PC-9 (cell line): ENCODE measurements around the gene HLA-B. TPM values are rescaled to one million over a fixed set of nuclear protein-coding genes. Genes with fewer than 3 reads are reported as not detected.
"Not testable (repeated sequence)": the region's sequence is repeated elsewhere in the genome, so short reads cannot be mapped to it uniquely, and the experiment has no call there.

Source experiments
- BruUV-seq: library from RNA; stranded (reverse); fragments of 400-500 nt; replicated peaks from 2 replicates; lab custom pipeline; 2021; lab: Mats Ljungman, UMichigan
- CTCF ChIA-PET: fragments of 300-600 bp; sonication (Branson Sonifier 250); formaldehyde crosslinking; loops from one replicate; lab custom pipeline; 2022; ENCODE audit warnings: antibody characterized with exemption; lab: Charles Lee
- POLR2A ChIA-PET: fragments of 300-600 bp; sonication (Branson Sonifier 250); formaldehyde crosslinking; loops from one replicate; lab custom pipeline; 2022; ENCODE audit warnings: antibody characterized with exemption; ENCODE audit not compliant: unreplicated experiment; lab: Charles Lee
- DNase-seq, 2 experiments: peaks; one replicate each; pipeline versions ENCODE4 v3.0.0 to v3.0.0-alpha.2; 2015 to 2022; ENCODE audit warnings: mixed read lengths in 1 of 2
- H2AFZ ChIP-seq: fragments of 200-600 bp; sonication (generic); 2 replicates; pipeline ENCODE4 v1.8.1; 2017; ENCODE audit warnings: antibody characterized with exemption
- H3F3A ChIP-seq: fragments of 200-600 bp; sonication (generic); 2 replicates; pipeline ENCODE4 v1.8.1; 2017; ENCODE audit warnings: antibody characterized with exemption, mild to moderate bottlenecking, low read depth; ENCODE audit not compliant: insufficient read depth
- H3K27ac ChIP-seq: fragments of 200-600 bp; sonication (generic); 2 replicates; pipeline ENCODE4 v1.6.1; 2016; ENCODE audit warnings: mixed run types
- H3K27me3 ChIP-seq: fragments of 200-600 bp; sonication (generic); 2 replicates; pipeline ENCODE4 v1.6.1; 2016; ENCODE audit warnings: low read depth, mixed run types; ENCODE audit not compliant: insufficient read depth
- H3K36me3 ChIP-seq: fragments of 200-600 bp; sonication (generic); 2 replicates; pipeline ENCODE4 v1.6.1; 2016; ENCODE audit warnings: low read depth, mixed run types
- H3K4me1 ChIP-seq: fragments of 200-600 bp; sonication (generic); replicated peaks from 2 replicates; pipeline ENCODE4 v1.6.1; 2016; ENCODE audit warnings: mixed run types; ENCODE audit not compliant: insufficient read depth
- H3K4me2 ChIP-seq: fragments of 200-600 bp; sonication (generic); 2 replicates; pipeline ENCODE4 v1.6.1; 2017; ENCODE audit warnings: mixed run types
- H3K4me3 ChIP-seq: fragments of 200-600 bp; sonication (generic); 2 replicates; pipeline ENCODE4 v1.6.1; 2016; ENCODE audit warnings: mixed run types
- H3K79me2 ChIP-seq: fragments of 200-600 bp; sonication (generic); 2 replicates; pipeline ENCODE4 v1.6.1; 2017; ENCODE audit warnings: low read depth, mixed run types
- H3K9me2 ChIP-seq: fragments of 200-600 bp; sonication (generic); 2 replicates; pipeline ENCODE4 v1.8.1; 2017; ENCODE audit warnings: mild to moderate bottlenecking; ENCODE audit not compliant: insufficient read depth
- H3K9me3 ChIP-seq: fragments of 200-600 bp; sonication (generic); 2 replicates; pipeline ENCODE4 v1.8.1; 2016; ENCODE audit warnings: low read depth; ENCODE audit not compliant: insufficient read depth
- H4K20me1 ChIP-seq: fragments of 200-600 bp; sonication (generic); 2 replicates; pipeline ENCODE4 v1.8.1; 2017; ENCODE audit not compliant: insufficient read depth
- EZH2 ChIP-seq: fragments of 200-600 bp; sonication (generic); IDR thresholded peaks from 2 replicates; pipeline ENCODE4 v1.8.0; 2017; ENCODE audit warnings: antibody characterized with exemption, low read depth
- intact Hi-C: fragments of 100-400 bp; cut with micrococcal nuclease; formaldehyde crosslinking; loops from one replicate; pipeline ENCODE4 v1.10.0; 2022; ENCODE audit not compliant: unreplicated experiment
- total RNA-seq: library from RNA; stranded (reverse); gene quantifications from 2 replicates; pipeline ENCODE4 v1.2.3, GENCODE V29; 2021
- TF ChIP-seq, protein P1 (sequence below): fragments of 200-600 bp; sonication (generic); conservative IDR thresholded peaks from 2 replicates; pipeline ENCODE4 v1.6.1; 2017; ENCODE audit warnings: mixed run types, antibody characterized with exemption, mild to moderate bottlenecking, moderate library complexity

Gene HLA-B
- total RNA-seq, 1 experiment from 2014 or later = 137 TPM

GRCh38 chr6:31399589-31400466 lies 42.8 kb upstream of the HLA-B start:
- no peak for TF ChIP-seq EZH2
- TF ChIP-seq, protein P1, sequence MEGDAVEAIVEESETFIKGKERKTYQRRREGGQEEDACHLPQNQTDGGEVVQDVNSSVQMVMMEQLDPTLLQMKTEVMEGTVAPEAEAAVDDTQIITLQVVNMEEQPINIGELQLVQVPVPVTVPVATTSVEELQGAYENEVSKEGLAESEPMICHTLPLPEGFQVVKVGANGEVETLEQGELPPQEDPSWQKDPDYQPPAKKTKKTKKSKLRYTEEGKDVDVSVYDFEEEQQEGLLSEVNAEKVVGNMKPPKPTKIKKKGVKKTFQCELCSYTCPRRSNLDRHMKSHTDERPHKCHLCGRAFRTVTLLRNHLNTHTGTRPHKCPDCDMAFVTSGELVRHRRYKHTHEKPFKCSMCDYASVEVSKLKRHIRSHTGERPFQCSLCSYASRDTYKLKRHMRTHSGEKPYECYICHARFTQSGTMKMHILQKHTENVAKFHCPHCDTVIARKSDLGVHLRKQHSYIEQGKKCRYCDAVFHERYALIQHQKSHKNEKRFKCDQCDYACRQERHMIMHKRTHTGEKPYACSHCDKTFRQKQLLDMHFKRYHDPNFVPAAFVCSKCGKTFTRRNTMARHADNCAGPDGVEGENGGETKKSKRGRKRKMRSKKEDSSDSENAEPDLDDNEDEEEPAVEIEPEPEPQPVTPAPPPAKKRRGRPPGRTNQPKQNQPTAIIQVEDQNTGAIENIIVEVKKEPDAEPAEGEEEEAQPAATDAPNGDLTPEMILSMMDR = peak; percentile 88
- DNase-seq = peak; percentile 65 to 88
- intact Hi-C loops = loop anchor here (2.0 kb wide), 3 partner anchors 95 to 199 kb away; partner anchors contain the start of gene DDX39B
- H3K36me3 ChIP-seq = no peaks in the 10 kb centered on the region
- no peaks in the 10 kb centered on the region for H4K20me1 ChIP-seq
- H3K27ac ChIP-seq = peak overlapping the region; percentile 40; the same call in 1 of the 2 replicates
- ChIA-PET CTCF (interaction anchor here (0.6 to 1.4 kb wide), 7 partner anchors 31 to 270 kb away, joined by 3 to 8 read pairs (median 5); no protein-coding TSS in a partner anchor), POLR2A (interaction anchor here (0.6 to 0.7 kb wide), 3 partner anchors 523 to 796 kb away, joined by 3 to 11 read pairs (median 5); no protein-coding TSS in a partner anchor)
- H3K4me1 ChIP-seq = peaks cover 10% of the 10 kb centered on the region
- peaks cover 4% of the 10 kb centered on the region; the same call in 1 of the 2 replicates for H3F3A ChIP-seq
- 0 out of 2 replicates have a peak, but pooled peaks cover 4% of the 10 kb centered on the region for H3K79me2 ChIP-seq
- H3K4me3 ChIP-seq = peak overlapping the region; percentile 67
- BruUV-seq = TSS peak; percentile 43
- 0 out of 2 replicates have a peak, but pooled peaks cover 15% of the 10 kb centered on the region for H3K27me3 ChIP-seq
- H3K9me2 ChIP-seq = no peaks in the 10 kb centered on the region
- peak overlapping the region; percentile 86 for H2AFZ ChIP-seq
- peak overlapping the region; percentile 71 for H3K4me2 ChIP-seq
- H3K9me3 ChIP-seq = no peaks in the 10 kb centered on the region

DNA sequence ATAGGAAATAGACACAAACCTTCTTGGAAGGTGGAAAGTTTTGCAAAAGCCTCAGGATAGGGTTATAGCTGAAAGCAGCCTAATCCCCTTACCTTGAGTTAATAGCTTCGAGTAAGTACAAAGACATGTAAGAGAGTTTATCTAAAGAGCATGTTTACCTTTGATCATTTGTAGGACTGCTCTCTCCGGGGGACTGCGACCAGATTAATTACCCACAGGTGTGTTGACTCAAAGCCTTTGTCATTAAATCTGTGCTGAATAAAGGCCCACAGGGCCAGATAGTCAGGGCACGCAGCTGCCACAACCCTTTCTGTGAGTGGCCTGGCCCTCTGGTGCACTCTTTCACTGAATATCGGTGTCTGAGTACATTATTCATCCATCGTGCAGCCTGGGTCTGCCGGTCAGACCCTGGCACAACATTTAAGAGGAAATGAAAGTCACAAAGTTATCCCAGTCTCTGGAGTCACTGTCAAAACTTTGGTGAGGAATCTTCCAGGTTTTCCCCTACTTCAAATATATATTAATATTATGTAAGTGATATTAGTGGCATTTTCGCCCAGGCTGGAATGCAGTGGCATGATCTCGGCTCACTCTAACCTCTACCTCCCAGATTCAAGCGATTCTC lies 41.0 kb upstream of the HLA-B start:
- POLR2A ChIA-PET = no interaction called here
- no peak for TF ChIP-seq EZH2
- TF ChIP-seq, protein P1 = no peak
- Histone ChIP-seq H3K9me2 (no peaks in the 10 kb centered on the region), H3K27me3 (0 out of 2 replicates have a peak, but pooled peaks cover 2% of the 10 kb centered on the region), H4K20me1 (no peaks in the 10 kb centered on the region), H3F3A (peaks cover 4% of the 10 kb centered on the region; the same call in 1 of the 2 replicates), H2AFZ (no peak overlapping the region), H3K4me3 (no peak overlapping the region), H3K79me2 (no peaks in the 10 kb centered on the region), H3K27ac (no peak overlapping the region), H3K4me1 (peaks cover 10% of the 10 kb centered on the region), H3K36me3 (no peaks in the 10 kb centered on the region), H3K9me3 (no peaks in the 10 kb centered on the region), H3K4me2 (no peak overlapping the region)
- BruUV-seq = no TSS peak
- intact Hi-C loops = loop anchor here (1.0 to 2.0 kb wide), 2 partner anchors 43 to 201 kb away; no protein-coding TSS in a partner anchor
- CTCF ChIA-PET = interaction anchor here (1.6 kb wide), 1 partner anchor 45 kb away, joined by 9 read pairs; no protein-coding TSS in a partner anchor
- no peak for DNase-seq

- H3K4me3 ChIP-seq, H3K4me2 ChIP-seq, H3K9me2 ChIP-seq, BruUV-seq, DNase-seq, H3F3A ChIP-seq, H3K27ac ChIP-seq, CTCF ChIA-PET, H3K79me2 ChIP-seq, H3K4me1 ChIP-seq, H3K36me3 ChIP-seq, H3K9me3 ChIP-seq, POLR2A ChIA-PET, H4K20me1 ChIP-seq, H3K27me3 ChIP-seq, H2AFZ ChIP-seq: not testable (repeated sequence)
- intact Hi-C loops = loop anchor here (1.0 kb wide), 1 partner anchor 44 kb away; no protein-coding TSS in a partner anchor
- TF ChIP-seq, protein P1 = peak; percentile 23; the same call in 1 of the 2 replicates
Observed at GRCh38 chr6:31397153-31397499, 40.1 kb upstream of the HLA-B start.
